SH-SY5Y (cell line): ENCODE data around the gene GPBP1L1.

Experiments
- GATA2 ChIP-seq: IDR thresholded peaks from 2 replicates; pipeline ENCODE4 v1.6.1; 2011; ENCODE audit warnings: mild to moderate bottlenecking, low read depth, low read length
- GATA3 ChIP-seq: IDR thresholded peaks from 2 replicates; pipeline ENCODE4 v1.6.1; 2011; ENCODE audit warnings: low read depth, mild to moderate bottlenecking, low read length, moderate library complexity

- TF ChIP-seq GATA2 = no peak
- no peak for TF ChIP-seq GATA3
Observed at GRCh38 chr1:45679123-45679522, 7.2 kb downstream of the GPBP1L1 start.
